ENCODE results near the gene NBPF6.
"Not testable (repeated sequence)": the region's sequence is repeated elsewhere in the genome, so short reads cannot be mapped to it uniquely, and the experiment has no call there.

NBPF6 gene

DNA sequence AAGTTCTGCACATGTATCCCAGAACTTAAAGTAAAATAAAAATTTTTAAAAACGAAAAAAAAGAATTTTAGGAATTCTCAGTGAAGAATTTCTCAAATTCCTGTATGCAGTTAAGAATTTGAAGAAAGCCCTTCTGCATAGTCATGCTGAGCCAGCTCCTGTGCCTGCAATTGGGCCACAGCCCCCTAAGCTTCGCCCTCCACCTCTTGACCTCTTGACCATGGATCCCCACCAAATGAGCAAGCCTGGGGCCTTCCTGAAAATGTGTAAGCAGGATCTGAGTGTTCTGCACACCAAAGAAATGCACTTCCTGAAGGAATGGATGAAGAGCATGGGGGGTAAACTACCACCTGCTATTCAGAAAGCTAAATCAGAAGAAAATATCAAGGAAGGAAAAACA is 52.0 kb downstream of the NBPF6 start:
- no peak for DNase-seq

- DNase-seq, result no peak
Observed at GRCh38 chr1:108502624-108503023, 52.5 kb downstream of the NBPF6 start.

DNA sequence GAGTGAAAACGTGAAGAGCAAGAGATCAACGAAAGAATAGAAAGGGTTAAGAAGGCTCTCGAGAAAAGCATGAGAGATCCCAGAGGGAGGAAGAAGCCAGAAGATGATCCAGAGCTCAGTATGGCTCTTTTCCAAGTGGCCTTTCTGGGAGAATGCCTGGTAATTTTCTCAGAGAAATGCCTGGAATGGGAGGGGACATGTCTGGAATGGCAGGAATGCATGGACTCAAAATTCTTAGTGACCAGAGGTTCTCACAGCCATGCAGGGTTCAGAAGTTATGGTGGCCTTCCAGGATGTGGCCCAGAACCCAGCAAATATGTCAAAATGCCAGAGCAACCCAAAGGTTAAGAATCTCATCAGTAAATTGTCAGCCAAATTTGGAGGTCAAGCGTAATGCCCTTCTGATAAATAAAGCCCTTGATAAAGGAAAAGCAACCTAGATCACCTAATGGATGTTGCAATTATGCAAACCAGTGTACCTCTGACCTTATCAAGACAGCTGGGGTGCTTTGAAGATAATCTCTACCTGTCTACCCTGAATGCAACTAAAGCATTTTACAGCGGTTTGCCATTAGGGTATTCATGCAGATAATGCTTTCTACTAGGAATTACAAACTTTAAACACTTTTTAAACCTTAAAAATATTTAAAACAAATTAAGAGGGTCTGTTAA is 53.1 kb downstream of the NBPF6 start:
- no peak for DNase-seq

- DNase-seq, result no peak
Observed at GRCh38 chr1:108504447-108504846, 54.3 kb downstream of the NBPF6 start.

DNA sequence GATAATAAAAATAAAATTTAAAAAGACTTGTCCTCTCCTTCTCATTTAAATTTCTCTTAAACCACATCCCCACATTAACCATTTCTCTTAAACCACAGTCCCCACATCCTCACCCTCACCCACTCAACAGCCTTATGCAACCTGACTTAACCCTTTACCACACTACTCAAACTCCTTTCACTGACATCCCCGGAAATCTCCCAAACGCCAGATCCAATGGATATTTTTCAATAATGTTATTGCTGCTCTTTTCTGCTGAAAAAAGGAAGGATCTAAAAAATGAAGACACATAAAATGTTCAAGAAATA is 55.6 kb downstream of the NBPF6 start:
- no peak for DNase-seq

DNA sequence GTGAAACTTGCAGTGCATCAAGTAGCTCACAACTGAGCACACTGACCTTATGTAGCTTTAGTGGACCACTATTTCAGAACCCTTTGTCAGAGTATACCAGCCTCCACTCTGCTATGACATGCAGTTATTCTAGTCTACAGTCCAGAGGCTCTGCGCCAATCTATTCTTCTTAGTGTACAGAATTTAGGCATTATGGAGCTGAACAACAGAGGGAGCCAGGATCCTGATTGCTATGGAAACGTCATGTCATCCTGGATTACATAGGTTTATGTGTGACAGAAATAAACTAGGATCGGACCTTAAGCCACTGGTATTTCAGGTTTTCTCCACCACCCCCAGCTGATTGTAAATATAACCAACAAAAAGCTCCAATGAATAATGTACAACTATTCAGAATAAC is 61.6 kb downstream of the NBPF6 start:
- DNase-seq, result no peak

DNA sequence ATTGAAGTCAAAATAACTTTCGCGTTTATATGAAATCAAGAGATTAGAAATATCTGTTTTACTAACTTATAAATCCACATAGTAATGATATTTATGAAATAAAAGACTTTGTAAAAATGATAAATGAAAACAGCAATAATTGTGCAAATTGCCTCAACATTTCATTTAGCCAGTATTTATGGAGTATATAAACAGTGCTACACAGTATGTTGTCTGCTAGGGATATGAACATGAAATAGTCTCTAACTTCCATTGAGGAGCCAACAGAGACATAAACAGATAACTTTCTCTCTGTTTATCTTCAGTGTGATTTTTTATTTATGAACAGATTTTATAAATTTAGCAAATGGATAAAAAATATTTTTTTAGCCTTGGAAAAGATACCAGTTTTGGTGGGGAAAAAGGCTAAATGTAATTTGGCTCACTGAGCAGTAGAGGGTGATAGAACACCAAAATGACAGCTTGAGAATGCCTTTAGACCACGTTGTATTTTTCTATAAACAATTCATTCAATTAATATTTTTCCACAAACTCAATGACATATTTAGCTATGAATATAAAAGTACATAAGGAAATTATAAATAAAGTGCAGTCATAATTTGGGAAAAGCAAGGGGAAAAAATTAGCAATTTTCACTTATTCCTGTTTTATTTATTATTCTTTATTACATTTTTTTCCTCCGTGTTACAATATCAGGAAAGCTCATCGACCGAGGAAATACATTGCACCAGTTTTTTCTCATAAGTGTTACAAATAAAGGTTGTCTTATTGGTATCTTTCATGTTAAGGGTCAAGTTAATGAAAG is 62.3 kb downstream of the NBPF6 start:
- DNase-seq, result no peak

GRCh38 chr1:108513044-108513415 is 62.9 kb downstream of the NBPF6 start:
- DNase-seq, result no peak

DNA sequence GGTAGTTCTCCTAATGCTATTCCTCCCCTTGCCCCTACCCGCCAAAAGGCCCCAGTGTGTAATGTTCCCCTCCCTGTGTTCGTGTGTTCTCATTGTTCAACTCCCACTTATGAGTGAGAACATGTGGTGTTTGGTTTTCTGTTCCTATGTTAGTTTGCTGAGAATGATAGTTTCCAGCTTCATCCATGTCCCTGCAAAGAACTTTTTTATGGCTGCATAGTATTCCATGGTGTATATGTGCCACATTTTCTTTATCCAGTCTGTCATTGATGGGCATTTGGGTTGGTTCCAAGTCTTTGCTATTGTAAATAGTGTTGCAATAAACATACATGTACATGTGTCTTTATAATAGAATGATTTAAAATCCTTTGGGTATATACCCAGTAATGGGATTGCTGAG is 63.8 kb downstream of the NBPF6 start:
- DNase-seq, result not testable (repeated sequence)

- DNase-seq, result peak; percentile 44
Observed at GRCh38 chr1:108517301-108517897, 67.3 kb downstream of the NBPF6 start.
